Measurements from ENCODE around the gene PITPNM3. TPM values are rescaled to one million over a fixed set of nuclear protein-coding genes. Genes with fewer than 3 reads are reported as not detected.
A peak's percentile ranks its signal among the peaks of the same experiment; 100 is the strongest.

The PITPNM3 gene
- total and polyA plus RNA-seq, 2 experiments from 2014 or later: 0.77 to 6.5 TPM

DNA sequence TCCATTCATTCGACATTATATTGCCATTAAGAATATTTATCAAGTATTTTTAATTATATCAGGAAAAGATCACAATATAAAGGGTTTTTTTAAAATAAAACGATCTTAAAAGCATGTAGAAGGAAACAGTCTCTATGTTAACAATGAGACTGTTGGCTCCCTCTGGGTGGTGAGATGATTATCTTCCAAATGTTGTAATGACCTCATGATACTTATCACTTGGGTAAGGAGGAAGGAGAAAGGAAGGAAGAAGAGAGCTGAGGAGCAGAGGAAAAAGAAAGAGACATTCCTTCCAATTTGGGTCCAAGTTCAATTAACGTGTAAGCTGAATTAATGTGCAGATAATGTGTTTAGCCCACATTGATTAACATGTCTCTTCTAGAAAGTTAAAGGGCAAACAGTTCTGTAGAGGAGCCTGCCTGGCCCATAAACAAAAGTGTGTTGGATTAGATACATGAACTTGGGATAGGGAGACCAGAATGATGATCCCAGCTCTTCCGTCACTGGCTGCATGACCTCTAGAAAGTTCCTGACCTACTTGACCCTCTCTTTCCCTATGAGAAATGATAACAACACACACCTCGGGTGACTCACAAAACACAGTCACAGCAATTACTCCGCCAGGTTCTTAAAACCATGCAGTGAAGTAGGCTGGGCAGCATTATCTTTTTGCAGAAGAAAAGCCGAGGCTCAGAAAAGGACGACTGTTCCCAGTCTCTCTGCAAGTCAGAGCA, 80.1 kb downstream of the PITPNM3 start:
- H3K9me3 ChIP-seq (ENCODE audit: low read depth): no peaks in the 10 kb centered on the region
- H3K36me3 ChIP-seq: no peaks in the 10 kb centered on the region
- DNase-seq (ENCODE audit: low read depth in 1 of 2, low spot score in 1 of 2): no peak
- H3K27ac ChIP-seq: no peak overlapping the region
- no peak overlapping the region for H3K4me3 ChIP-seq
- no peaks in the 10 kb centered on the region for H3K27me3 ChIP-seq
- H3K4me1 ChIP-seq (ENCODE audit: low read depth): no peaks in the 10 kb centered on the region
- TF ChIP-seq, protein P1, sequence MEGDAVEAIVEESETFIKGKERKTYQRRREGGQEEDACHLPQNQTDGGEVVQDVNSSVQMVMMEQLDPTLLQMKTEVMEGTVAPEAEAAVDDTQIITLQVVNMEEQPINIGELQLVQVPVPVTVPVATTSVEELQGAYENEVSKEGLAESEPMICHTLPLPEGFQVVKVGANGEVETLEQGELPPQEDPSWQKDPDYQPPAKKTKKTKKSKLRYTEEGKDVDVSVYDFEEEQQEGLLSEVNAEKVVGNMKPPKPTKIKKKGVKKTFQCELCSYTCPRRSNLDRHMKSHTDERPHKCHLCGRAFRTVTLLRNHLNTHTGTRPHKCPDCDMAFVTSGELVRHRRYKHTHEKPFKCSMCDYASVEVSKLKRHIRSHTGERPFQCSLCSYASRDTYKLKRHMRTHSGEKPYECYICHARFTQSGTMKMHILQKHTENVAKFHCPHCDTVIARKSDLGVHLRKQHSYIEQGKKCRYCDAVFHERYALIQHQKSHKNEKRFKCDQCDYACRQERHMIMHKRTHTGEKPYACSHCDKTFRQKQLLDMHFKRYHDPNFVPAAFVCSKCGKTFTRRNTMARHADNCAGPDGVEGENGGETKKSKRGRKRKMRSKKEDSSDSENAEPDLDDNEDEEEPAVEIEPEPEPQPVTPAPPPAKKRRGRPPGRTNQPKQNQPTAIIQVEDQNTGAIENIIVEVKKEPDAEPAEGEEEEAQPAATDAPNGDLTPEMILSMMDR (IDR thresholded peaks at IDR 0.05; ENCODE audit: low read depth, low read length): no peak

DNA sequence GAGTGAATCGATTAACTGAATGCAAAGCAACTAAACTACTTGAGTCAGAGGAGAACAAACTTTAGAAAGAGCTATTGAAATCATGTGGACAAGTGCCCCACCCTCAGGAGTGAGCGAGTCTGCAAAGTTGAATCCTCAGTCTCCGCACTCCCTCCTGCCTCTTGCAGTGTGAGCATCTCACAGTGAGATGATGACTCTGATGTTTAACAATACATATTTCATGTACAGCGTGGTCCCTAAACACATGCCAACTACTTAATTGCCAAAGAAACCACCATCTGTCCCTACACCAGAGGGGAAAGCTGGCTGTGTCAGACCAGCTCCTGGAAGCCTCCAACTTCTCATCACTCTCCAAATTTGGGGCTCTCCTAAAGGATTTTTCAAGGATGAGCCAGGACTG, 80.9 kb downstream of the PITPNM3 start:
- Histone ChIP-seq H3K36me3 (no peaks in the 10 kb centered on the region), H3K27me3 (no peaks in the 10 kb centered on the region), H3K27ac (no peak overlapping the region), H3K4me3 (no peak overlapping the region), H3K4me1 (ENCODE audit: low read depth) (no peaks in the 10 kb centered on the region), H3K9me3 (ENCODE audit: low read depth) (no peaks in the 10 kb centered on the region)
- TF ChIP-seq, protein P1 (IDR thresholded peaks at IDR 0.05; ENCODE audit: low read depth, low read length): no peak
- no peak for DNase-seq (ENCODE audit: low read depth in 1 of 2, low spot score in 1 of 2)

DNA sequence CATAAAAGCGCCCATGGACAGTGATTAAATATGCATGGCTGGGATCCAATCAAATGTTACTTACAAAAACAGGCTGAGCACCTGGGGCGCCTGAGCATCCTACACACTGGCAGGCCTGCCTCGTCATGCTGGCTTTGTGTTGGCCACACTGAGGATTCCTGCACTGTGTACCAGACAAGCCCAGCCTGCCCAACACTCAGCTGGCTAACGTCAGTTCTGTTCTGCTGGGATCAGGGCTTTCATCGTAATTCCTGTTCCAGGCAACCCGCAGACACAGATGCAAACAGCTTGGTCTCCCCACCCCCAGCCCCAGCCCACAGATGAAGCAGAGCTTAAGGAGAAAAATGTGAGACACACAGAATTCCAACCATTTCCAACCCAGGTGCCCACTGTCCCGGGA, 81.4 kb downstream of the PITPNM3 start:
- Histone ChIP-seq H3K27me3 (no peaks in the 10 kb centered on the region), H3K36me3 (no peaks in the 10 kb centered on the region), H3K4me1 (ENCODE audit: low read depth) (no peaks in the 10 kb centered on the region), H3K27ac (no peak overlapping the region), H3K4me3 (no peak overlapping the region), H3K9me3 (ENCODE audit: low read depth) (no peaks in the 10 kb centered on the region)
- TF ChIP-seq, protein P1 (IDR thresholded peaks at IDR 0.05; ENCODE audit: low read depth, low read length): no peak
- DNase-seq (ENCODE audit: low read depth in 1 of 2, low spot score in 1 of 2): no peak

DNA sequence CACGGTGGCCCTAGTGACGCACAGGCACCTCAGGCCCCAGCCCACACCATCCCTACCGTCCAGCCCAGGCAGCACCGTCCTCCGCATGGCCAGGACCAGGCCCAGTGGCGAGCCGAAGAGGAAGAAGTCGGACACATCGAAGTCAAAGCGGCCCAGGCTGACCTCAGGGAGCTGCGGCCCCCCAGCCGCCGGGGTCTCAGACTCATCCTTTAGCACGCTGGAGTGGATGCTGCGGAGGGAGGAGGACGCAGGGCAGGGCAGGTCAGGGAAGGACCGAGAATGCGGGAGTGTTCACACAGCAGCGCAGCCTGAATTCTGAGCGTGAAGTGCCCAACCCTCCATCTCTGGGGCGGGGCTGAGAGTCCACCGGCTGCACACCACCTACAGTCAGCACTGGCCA, 82.0 kb downstream of the PITPNM3 start:
- H3K27ac ChIP-seq: no peak overlapping the region
- DNase-seq (ENCODE audit: low read depth in 1 of 2, low spot score in 1 of 2): no peak
- TF ChIP-seq, protein P1 (IDR thresholded peaks at IDR 0.05; ENCODE audit: low read depth, low read length): no peak
- H3K36me3 ChIP-seq: no peaks in the 10 kb centered on the region
- no peaks in the 10 kb centered on the region for H3K27me3 ChIP-seq
- no peak overlapping the region for H3K4me3 ChIP-seq
- no peaks in the 10 kb centered on the region for H3K4me1 ChIP-seq (ENCODE audit: low read depth)
- no peaks in the 10 kb centered on the region for H3K9me3 ChIP-seq (ENCODE audit: low read depth)

DNA sequence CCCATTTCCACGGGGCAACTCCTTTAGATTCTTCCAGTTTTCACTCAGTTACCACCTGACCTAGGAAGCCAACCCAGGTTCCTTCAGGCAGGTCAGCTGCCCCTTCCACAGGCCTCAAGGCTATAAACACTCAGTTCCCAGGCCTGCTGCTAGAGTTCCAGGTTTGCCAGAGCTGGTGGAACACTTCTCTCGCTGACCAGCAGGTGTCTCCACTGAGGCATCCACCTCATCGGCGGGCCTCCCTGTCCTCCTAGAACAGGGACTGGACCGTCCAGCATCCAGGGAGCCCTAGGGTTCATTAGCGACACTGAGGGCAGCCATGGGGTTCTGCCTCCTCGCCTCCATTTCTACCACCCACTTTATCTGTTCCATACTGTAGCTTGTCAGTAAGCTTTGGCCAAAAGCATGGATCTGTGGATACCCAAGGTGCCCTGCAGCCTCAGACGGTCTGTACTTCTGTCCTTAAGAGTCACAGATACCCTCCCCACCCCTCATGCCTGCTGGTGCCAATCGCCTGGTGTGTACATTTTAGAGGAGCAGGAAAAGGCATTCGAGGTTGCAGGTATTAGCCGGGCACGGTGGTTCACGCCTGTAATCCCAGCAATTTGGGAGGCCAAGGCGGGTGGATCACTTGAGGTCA, 83.1 kb downstream of the PITPNM3 start:
- no peak overlapping the region for H3K4me3 ChIP-seq
- H3K27me3 ChIP-seq: no peaks in the 10 kb centered on the region
- no peaks in the 10 kb centered on the region for H3K9me3 ChIP-seq (ENCODE audit: low read depth)
- peak; percentile 81 to 82 for DNase-seq (ENCODE audit: low read depth in 1 of 2, low spot score in 1 of 2)
- H3K4me1 ChIP-seq (ENCODE audit: low read depth): no peaks in the 10 kb centered on the region
- no peaks in the 10 kb centered on the region for H3K36me3 ChIP-seq
- TF ChIP-seq, protein P1 (IDR thresholded peaks at IDR 0.05; ENCODE audit: low read depth, low read length): peak; percentile 97
- H3K27ac ChIP-seq: no peak overlapping the region

All from cardiac muscle cell (in vitro differentiated cells and primary cell).